Activated CD4-positive, alpha-beta T cell treated with anti-CD3 and anti-CD28 coated beads, Interleukin-2, amount 50 U/mL, for 16 hours (primary cell): ENCODE measurements around the gene PRIMPOL.
"Not testable (repeated sequence)": the region's sequence is repeated elsewhere in the genome, so short reads cannot be mapped to it uniquely, and the experiment has no call there.

ENCODE experiments used
- DNase-seq: peaks from one replicate; pipeline ENCODE4 v3.0.0-alpha.2; 2020

PRIMPOL gene

GRCh38 chr4:184649026-184649970 lies at the start of gene PRIMPOL, which contains the start of gene CASP3:
Gene PRIMPOL, plus strand, starts transcription at chr4:184649738. Its CDS starts 7,403 bp downstream, at chr4:184657141.
Gene CASP3, minus strand, starts transcription at chr4:184649447. Its CDS starts 10,994 bp downstream, at chr4:184638453.
- peak; percentile 98 for DNase-seq

GRCh38 chr4:184600982-184601381 lies 48.6 kb upstream of the PRIMPOL start:
- DNase-seq, result not testable (repeated sequence)

- not testable (repeated sequence) for DNase-seq
Observed at GRCh38 chr4:184602857-184603256, 46.7 kb upstream of the PRIMPOL start.

GRCh38 chr4:184607429-184607828 lies 42.1 kb upstream of the PRIMPOL start:
- not testable (repeated sequence) for DNase-seq

GRCh38 chr4:184612074-184612473 lies 37.5 kb upstream of the PRIMPOL start:
- no peak for DNase-seq

- DNase-seq, result no peak
Observed at GRCh38 chr4:184613405-184613804, 36.1 kb upstream of the PRIMPOL start.

GRCh38 chr4:184614509-184614908 lies 35.0 kb upstream of the PRIMPOL start:
- no peak for DNase-seq

- DNase-seq, result not testable (repeated sequence)
Observed at GRCh38 chr4:184616168-184616567, 33.4 kb upstream of the PRIMPOL start.

GRCh38 chr4:184616633-184617551 lies 32.6 kb upstream of the PRIMPOL start:
- DNase-seq, result no peak

GRCh38 chr4:184617600-184618196 lies 31.8 kb upstream of the PRIMPOL start:
- no peak for DNase-seq

- no peak for DNase-seq
Observed at GRCh38 chr4:184620212-184620867, 29.2 kb upstream of the PRIMPOL start.

- no peak for DNase-seq
Observed at GRCh38 chr4:184621518-184621917, 28.0 kb upstream of the PRIMPOL start.

GRCh38 chr4:184624504-184624903 lies 25.0 kb upstream of the PRIMPOL start:
- not testable (repeated sequence) for DNase-seq

- no peak for DNase-seq
Observed at GRCh38 chr4:184624972-184625554, 24.5 kb upstream of the PRIMPOL start.

- DNase-seq, result not testable (repeated sequence)
Observed at GRCh38 chr4:184625783-184626596, 23.5 kb upstream of the PRIMPOL start.

- DNase-seq, result no peak
Observed at GRCh38 chr4:184628103-184628502, 21.4 kb upstream of the PRIMPOL start.

GRCh38 chr4:184632842-184633241 lies 16.7 kb upstream of the PRIMPOL start:
- no peak for DNase-seq

- DNase-seq, result no peak
Observed at GRCh38 chr4:184635381-184635780, 14.2 kb upstream of the PRIMPOL start.

GRCh38 chr4:184636144-184636543 lies 13.4 kb upstream of the PRIMPOL start:
- no peak for DNase-seq

GRCh38 chr4:184636897-184637296 lies 12.6 kb upstream of the PRIMPOL start:
- no peak for DNase-seq

GRCh38 chr4:184641022-184641421 lies 8.5 kb upstream of the PRIMPOL start:
- no peak for DNase-seq
